ENCODE results near the gene FOXN1. TPM values are rescaled to one million over a fixed set of nuclear protein-coding genes. Genes with fewer than 3 reads are reported as not detected.

Gene FOXN1
- total and polyA plus RNA-seq, 10 of the 15 experiments (the other 5 are each of a cell fraction or from before 2014, with no cell fraction given) = not detected

GRCh38 chr17:28495635-28496034 lies 10.5 kb upstream of the FOXN1 start (continued):
- no peak for TF ChIP-seq BHLHE40 (IDR thresholded peaks at IDR 0.05; ENCODE audit: borderline replicate concordance in 1 of 2, low read depth in 2 of 2, low read length in 1 of 2)
- TF ChIP-seq ZNF274 (IDR thresholded peaks at IDR 0.05; ENCODE audit: insufficient read depth, insufficient read length) = no peak
- no peak for TF ChIP-seq MYC (IDR thresholded peaks at IDR 0.05; ENCODE audit: insufficient read depth, insufficient read length, insufficient replicate concordance, low read length, severe bottlenecking)
- TF ChIP-seq JUNB (IDR thresholded peaks at IDR 0.05) = no peak

- RAD21 ChIA-PET (ENCODE audit: unreplicated experiment) = interaction anchor here (0.9 to 4.6 kb wide), 4 partner anchors 38 to 52 kb away, joined by 3 to 37 read pairs (median 4); no protein-coding TSS in a partner anchor
- in situ Hi-C loops (cut with MboI) = loop anchor here (5.0 kb wide), 1 partner anchor 49 kb away; no protein-coding TSS in a partner anchor
Observed at GRCh38 chr17:28497931-28498330, 8.2 kb upstream of the FOXN1 start.

More at GRCh38 chr17:28497931-28498330, 8.2 kb upstream of the FOXN1 start:
- no peaks in the 10 kb centered on the region for H3K36me3 ChIP-seq (ENCODE audit: control insufficient read depth in 2 of 2, insufficient read depth in 2 of 2, low read length in 1 of 2)
- POLR2A ChIA-PET = interaction anchor here (5.8 kb wide), 1 partner anchor 51 kb away, joined by 48 read pairs; no protein-coding TSS in a partner anchor
- SMC1A ChIA-PET (ENCODE audit: uncharacterized antibody, unreplicated experiment) = interaction anchor here (1.0 to 7.7 kb wide), 4 partner anchors 43 to 79 kb away, joined by 3 to 53 read pairs (median 8); no protein-coding TSS in a partner anchor
- no peak overlapping the region for H3K4me3 ChIP-seq
- TF ChIP-seq NFYA (IDR thresholded peaks at IDR 0.05; ENCODE audit: borderline replicate concordance, low read depth, low read length) = no peak
- TF ChIP-seq BCLAF1 (IDR thresholded peaks at IDR 0.05) = no peak
- no peak for TF ChIP-seq SRF (IDR thresholded peaks at IDR 0.05; ENCODE audit: low read depth in 2 of 2, low read length in 2 of 2)
- no peak for ATAC-seq
- peaks cover 28% of the 10 kb centered on the region for H3K4me1 ChIP-seq (ENCODE audit: control insufficient read depth, insufficient read depth, low read length)
- H3K9ac ChIP-seq (ENCODE audit: control insufficient read depth, insufficient read depth, low read length) = no peak overlapping the region
- H3K27me3 ChIP-seq (replicated peaks in 1 of 2; ENCODE audit: control insufficient read depth in 2 of 2, insufficient read depth in 2 of 2, low read length in 1 of 2) = no peaks in the 10 kb centered on the region
- CTCF ChIA-PET = interaction anchor here (0.7 to 16.1 kb wide), 5 partner anchors 12 to 114 kb away, joined by 3 to 316 read pairs (median 23); partner anchors contain the start of gene UNC119
- WGBS (ENCODE audit: insufficient coverage, insufficient replicate concordance, low lambda C conversion rate, missing lambda C conversion rate) = 49% methylated on average over 8 of the region's 9 CpGs
- no peak overlapping the region for H3K4me2 ChIP-seq (ENCODE audit: control insufficient read depth, insufficient read depth)
- peaks cover 6% of the 10 kb centered on the region for H3K79me2 ChIP-seq (ENCODE audit: control insufficient read depth, insufficient read depth, low read length)
- H2AFZ ChIP-seq (ENCODE audit: control insufficient read depth, low read depth, low read length) = no peak overlapping the region
- intact Hi-C loops (cut with micrococcal nuclease; ENCODE audit: unreplicated experiment) = no loop called here
- H4K20me1 ChIP-seq (ENCODE audit: control insufficient read depth, insufficient read depth) = no peaks in the 10 kb centered on the region
- no peak overlapping the region for H3K27ac ChIP-seq (ENCODE audit: control insufficient read depth, insufficient read depth)
- no peaks in the 10 kb centered on the region for H3K9me3 ChIP-seq (replicated peaks; ENCODE audit: control insufficient read depth, insufficient read depth, low read length)
- DNase-seq (ENCODE audit: low read depth, low spot score) = no peak
- no peak for FAIRE-seq
- BruUV-seq (replicated peaks) = no TSS peak

All from GM12878 (cell line).